ENCODE data around the gene BATF3. TPM values are rescaled to one million over a fixed set of nuclear protein-coding genes. Genes with fewer than 3 reads are reported as not detected.

The BATF3 gene, protein sequence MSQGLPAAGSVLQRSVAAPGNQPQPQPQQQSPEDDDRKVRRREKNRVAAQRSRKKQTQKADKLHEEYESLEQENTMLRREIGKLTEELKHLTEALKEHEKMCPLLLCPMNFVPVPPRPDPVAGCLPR
- polyA plus RNA-seq (2012; ENCODE audit: insufficient read depth, insufficient read length, low read depth), result 4.2 TPM

DNA sequence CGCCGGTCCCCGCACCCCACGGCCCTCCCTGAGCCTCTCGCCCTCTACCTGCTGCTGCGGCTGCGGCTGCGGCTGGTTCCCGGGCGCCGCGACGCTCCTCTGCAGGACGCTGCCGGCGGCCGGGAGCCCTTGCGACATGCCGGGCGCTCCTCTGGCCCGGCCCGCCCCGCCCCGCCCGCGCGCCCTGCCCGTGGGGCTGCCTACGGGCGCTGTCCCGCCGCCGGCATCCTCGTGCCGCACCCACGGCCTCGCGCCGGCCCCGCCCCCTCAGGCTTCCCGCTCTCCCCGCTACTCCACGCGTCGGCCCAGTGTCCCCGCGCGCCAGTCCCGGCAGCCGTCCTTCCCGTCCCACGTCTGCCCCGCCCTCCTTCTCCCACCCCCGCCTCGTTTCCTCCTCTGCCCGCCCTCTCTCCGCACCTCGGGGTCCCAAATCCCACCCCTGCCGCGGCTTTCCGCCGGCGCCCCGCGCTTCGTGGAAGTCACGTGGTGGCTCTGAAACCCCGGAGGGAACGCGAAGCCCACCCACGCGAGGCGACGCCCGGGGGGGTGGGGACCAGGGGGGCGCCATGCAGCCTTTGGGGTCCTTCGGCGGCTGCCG lies at the start of gene BATF3:
BATF3 (minus strand) TSS at position 216 of the 598 bp plus-strand sequence; CDS start at position 138, 78 bp downstream.
- Histone ChIP-seq H3K27me3 (peaks cover 35% of the 10 kb centered on the region), H3K4me1 (peaks cover 9% of the 10 kb centered on the region; the same call in 1 of the 2 replicates), H3K4me3 (ENCODE audit: low read depth, low read length) (peak within 1 kb of the TSS; percentile 52), H3K9me3 (no peaks in the 10 kb centered on the region), H3K36me3 (no peaks in the 10 kb centered on the region)
- DNase-seq, result peak; percentile 49
- TF ChIP-seq, protein P1, sequence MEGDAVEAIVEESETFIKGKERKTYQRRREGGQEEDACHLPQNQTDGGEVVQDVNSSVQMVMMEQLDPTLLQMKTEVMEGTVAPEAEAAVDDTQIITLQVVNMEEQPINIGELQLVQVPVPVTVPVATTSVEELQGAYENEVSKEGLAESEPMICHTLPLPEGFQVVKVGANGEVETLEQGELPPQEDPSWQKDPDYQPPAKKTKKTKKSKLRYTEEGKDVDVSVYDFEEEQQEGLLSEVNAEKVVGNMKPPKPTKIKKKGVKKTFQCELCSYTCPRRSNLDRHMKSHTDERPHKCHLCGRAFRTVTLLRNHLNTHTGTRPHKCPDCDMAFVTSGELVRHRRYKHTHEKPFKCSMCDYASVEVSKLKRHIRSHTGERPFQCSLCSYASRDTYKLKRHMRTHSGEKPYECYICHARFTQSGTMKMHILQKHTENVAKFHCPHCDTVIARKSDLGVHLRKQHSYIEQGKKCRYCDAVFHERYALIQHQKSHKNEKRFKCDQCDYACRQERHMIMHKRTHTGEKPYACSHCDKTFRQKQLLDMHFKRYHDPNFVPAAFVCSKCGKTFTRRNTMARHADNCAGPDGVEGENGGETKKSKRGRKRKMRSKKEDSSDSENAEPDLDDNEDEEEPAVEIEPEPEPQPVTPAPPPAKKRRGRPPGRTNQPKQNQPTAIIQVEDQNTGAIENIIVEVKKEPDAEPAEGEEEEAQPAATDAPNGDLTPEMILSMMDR (IDR thresholded peaks at IDR 0.05; ENCODE audit: low read depth, low read length), result no peak

DNA sequence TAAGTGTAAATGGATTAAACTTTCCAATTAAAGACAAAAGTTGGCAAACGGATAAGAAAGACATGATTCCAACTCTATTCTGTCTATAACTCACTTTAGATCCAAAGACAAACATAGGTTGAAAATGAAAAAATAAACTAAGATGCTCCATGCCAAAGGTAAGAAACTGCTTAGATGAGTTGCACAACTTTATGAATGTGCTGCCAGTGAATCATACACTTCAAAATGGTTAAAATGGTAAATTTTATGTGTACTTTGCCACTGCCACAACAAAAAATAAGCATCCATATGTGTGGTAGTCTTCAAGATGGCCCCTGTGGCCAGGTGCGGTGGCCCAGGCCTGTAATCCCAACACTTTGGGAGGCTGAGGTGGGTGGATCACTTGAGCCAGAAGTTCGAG lies 46.9 kb upstream of the BATF3 start:
- no peak for DNase-seq
- Histone ChIP-seq H3K36me3 (no peaks in the 10 kb centered on the region), H3K4me1 (peaks cover 3% of the 10 kb centered on the region; the same call in 1 of the 2 replicates), H3K4me3 (ENCODE audit: low read depth, low read length) (no peak overlapping the region), H3K27me3 (no peaks in the 10 kb centered on the region), H3K9me3 (no peaks in the 10 kb centered on the region)
- TF ChIP-seq, protein P1 (IDR thresholded peaks at IDR 0.05; ENCODE audit: low read depth, low read length), result no peak

DNA sequence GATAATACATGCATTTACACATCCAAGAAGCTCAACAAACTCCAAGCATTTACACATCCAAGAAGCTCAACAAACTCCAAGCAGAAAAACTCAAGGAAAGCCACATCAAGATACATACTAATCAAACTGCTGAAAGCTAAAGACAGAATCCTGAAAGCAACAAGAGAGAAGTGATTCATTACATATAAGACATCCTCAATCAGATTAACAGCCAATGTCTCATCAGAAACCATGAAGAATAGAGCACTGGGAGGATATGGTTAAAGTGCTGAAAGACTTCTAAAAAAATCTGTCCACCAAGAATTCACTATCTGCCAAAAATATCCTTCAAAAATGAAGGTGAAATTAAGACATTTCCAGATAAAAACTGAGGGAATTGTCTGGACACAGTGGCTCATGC lies 45.7 kb upstream of the BATF3 start:
- no peak for DNase-seq
- H3K27me3 ChIP-seq, result no peaks in the 10 kb centered on the region
- no peaks in the 10 kb centered on the region for H3K36me3 ChIP-seq
- no peaks in the 10 kb centered on the region for H3K9me3 ChIP-seq
- TF ChIP-seq, protein P1 (IDR thresholded peaks at IDR 0.05; ENCODE audit: low read depth, low read length), result no peak
- H3K4me1 ChIP-seq, result peaks cover 3% of the 10 kb centered on the region; the same call in 1 of the 2 replicates
- H3K4me3 ChIP-seq (ENCODE audit: low read depth, low read length), result no peak overlapping the region

DNA sequence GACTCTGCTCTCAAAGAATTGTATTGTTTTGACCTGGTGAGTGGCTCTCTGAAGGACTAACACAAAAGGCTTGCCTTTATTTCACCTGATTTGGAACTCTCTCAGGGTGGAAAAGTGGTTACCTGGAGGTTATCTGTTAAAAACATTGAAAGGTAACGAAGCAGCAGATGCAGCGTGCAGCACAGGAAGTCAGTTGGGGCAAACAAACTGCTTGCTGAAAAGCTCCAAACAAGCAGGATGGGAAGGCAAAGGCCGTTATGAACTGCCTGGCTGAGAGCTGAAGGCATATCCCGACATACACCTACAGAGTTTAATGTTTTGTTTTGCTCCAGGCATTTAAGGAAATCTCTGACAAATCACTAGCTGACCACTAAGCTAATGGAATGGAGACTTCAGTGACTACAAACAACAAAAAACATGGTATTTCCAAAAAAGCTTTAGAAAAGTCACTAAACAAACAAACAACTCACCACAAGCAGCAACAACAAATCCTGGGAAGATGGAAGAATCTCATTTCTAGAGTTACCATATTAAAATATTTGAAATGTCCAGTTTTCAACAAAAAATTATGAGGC lies 44.3 kb upstream of the BATF3 start:
- Histone ChIP-seq H3K36me3 (no peaks in the 10 kb centered on the region), H3K9me3 (no peaks in the 10 kb centered on the region), H3K4me1 (no peaks in the 10 kb centered on the region), H3K4me3 (ENCODE audit: low read depth, low read length) (no peak overlapping the region), H3K27me3 (no peaks in the 10 kb centered on the region)
- no peak for DNase-seq
- TF ChIP-seq, protein P1 (IDR thresholded peaks at IDR 0.05; ENCODE audit: low read depth, low read length), result no peak

DNA sequence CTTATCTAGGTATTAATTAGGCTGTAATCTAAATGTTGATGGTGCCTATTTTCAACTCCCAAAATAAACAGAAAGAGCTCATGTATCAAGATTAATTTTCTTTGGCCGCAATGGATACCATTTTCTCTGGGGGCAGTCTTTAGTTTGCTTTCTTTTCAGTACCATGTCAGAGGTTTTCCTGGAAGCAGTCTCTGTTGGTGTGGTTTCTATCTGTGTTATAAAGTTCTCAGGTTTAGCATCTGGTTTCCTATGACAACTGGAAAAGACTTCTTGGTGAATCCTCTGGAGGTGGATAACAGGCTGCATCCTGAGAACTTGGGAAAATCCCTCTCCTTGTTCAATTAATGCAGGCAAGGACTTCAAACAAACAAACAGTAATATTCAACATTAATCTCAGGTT lies 38.7 kb upstream of the BATF3 start:
- Histone ChIP-seq H3K36me3 (no peaks in the 10 kb centered on the region), H3K4me3 (ENCODE audit: low read depth, low read length) (no peak overlapping the region), H3K27me3 (no peaks in the 10 kb centered on the region), H3K9me3 (no peaks in the 10 kb centered on the region), H3K4me1 (peaks cover 6% of the 10 kb centered on the region; the same call in 1 of the 2 replicates)
- TF ChIP-seq, protein P1 (IDR thresholded peaks at IDR 0.05; ENCODE audit: low read depth, low read length), result no peak
- no peak for DNase-seq

DNA sequence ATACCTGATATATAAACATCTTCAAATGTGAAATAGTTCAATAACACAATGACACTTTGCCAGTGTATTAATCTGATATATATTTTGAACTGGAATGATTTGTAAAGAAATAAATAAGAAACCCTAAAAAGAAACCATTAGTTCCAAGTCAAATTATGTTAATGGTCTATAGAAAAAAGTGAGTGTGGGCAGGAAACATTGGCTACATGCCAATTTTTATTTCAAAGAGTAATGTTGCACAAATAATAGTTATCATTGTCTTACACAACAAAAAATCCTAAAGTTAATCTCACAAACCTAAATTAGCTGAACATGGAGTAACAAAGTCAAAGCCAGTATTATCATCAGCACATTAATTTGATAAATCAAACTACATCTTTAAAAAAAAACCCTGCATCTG lies 37.9 kb upstream of the BATF3 start:
- Histone ChIP-seq H3K27me3 (no peaks in the 10 kb centered on the region), H3K9me3 (no peaks in the 10 kb centered on the region), H3K36me3 (no peaks in the 10 kb centered on the region), H3K4me3 (ENCODE audit: low read depth, low read length) (no peak overlapping the region), H3K4me1 (peaks cover 6% of the 10 kb centered on the region; the same call in 1 of the 2 replicates)
- TF ChIP-seq, protein P1 (IDR thresholded peaks at IDR 0.05; ENCODE audit: low read depth, low read length), result no peak
- DNase-seq, result no peak
